ENCODE measurements around the gene HCAR1.
A peak's percentile ranks its signal among the peaks of the same experiment; 100 is the strongest.
"Not testable (repeated sequence)": the region's sequence is repeated elsewhere in the genome, so short reads cannot be mapped to it uniquely, and the experiment has no call there.

Gene HCAR1

GRCh38 chr12:122716658-122717057 is 14.0 kb downstream of the HCAR1 start, which contains the start of gene HCAR3:
HCAR3 (minus strand) TSS chr12:122716811; CDS start chr12:122716737, 74 bp downstream.
- H3K4me3 ChIP-seq (ENCODE audit: low read length in 2 of 2); H3K27ac ChIP-seq (replicated peaks; ENCODE audit: low read length); H4K8ac ChIP-seq (ENCODE audit: low read depth, low read length); H2BK12ac ChIP-seq (ENCODE audit: low read length); H3K4me1 ChIP-seq (ENCODE audit: control insufficient read depth in 2 of 2, insufficient read depth in 1 of 2, low read depth in 1 of 2, low read length in 2 of 2); DNase-seq (ENCODE audit: low spot score); H3K79me1 ChIP-seq (ENCODE audit: low read depth, low read length); H2BK120ac ChIP-seq (ENCODE audit: low read depth, low read length); H3K4me2 ChIP-seq (ENCODE audit: insufficient read depth, low read length, poor library complexity, severe bottlenecking); H3K14ac ChIP-seq (ENCODE audit: low read length); H2BK15ac ChIP-seq (ENCODE audit: low read length); H2AFZ ChIP-seq (ENCODE audit: low read length); H3K18ac ChIP-seq (ENCODE audit: low read length); H3K23ac ChIP-seq (ENCODE audit: low read depth, low read length, poor library complexity); H3K4ac ChIP-seq (ENCODE audit: low read length); H3K9me3 ChIP-seq (replicated peaks in 1 of 2; ENCODE audit: control insufficient read depth in 2 of 2, insufficient read depth in 1 of 2, low read depth in 1 of 2, low read length in 2 of 2); H2BK5ac ChIP-seq (ENCODE audit: low read length); H3K36me3 ChIP-seq (replicated peaks in 1 of 2; ENCODE audit: control insufficient read depth in 2 of 2, insufficient read depth in 2 of 2, low read length in 2 of 2); H3K27me3 ChIP-seq (ENCODE audit: control insufficient read depth in 3 of 3, insufficient read depth in 3 of 3, low read depth in 1 of 3, low read length in 3 of 3); H4K91ac ChIP-seq (ENCODE audit: low read depth, low read length, poor library complexity): not testable (repeated sequence)
- Histone ChIP-seq H2AK5ac (ENCODE audit: low read depth, low read length) (peak within 1 kb of the TSS; percentile 46), H3K9ac (ENCODE audit: low read depth, low read length, poor library complexity) (peak within 1 kb of the TSS; percentile 12)
- no CpG with 5 or more reads among the region's 10 CpGs for WGBS, 2 donors (ENCODE audit: extremely low coverage in 2 of 2, insufficient read length in 2 of 2, insufficient replicate concordance in 1 of 2)

GRCh38 chr12:122715211-122715610 is 15.4 kb downstream of the HCAR1 start:
- H3K4ac ChIP-seq (ENCODE audit: low read length); DNase-seq (ENCODE audit: low spot score); H3K4me1 ChIP-seq (ENCODE audit: control insufficient read depth in 2 of 2, insufficient read depth in 1 of 2, low read depth in 1 of 2, low read length in 2 of 2); H3K4me2 ChIP-seq (ENCODE audit: insufficient read depth, low read length, poor library complexity, severe bottlenecking); H3K9ac ChIP-seq (ENCODE audit: low read depth, low read length, poor library complexity); H3K14ac ChIP-seq (ENCODE audit: low read length); H3K4me3 ChIP-seq (ENCODE audit: low read length in 2 of 2); H2BK120ac ChIP-seq (ENCODE audit: low read depth, low read length); H3K18ac ChIP-seq (ENCODE audit: low read length); H3K27me3 ChIP-seq (ENCODE audit: control insufficient read depth in 3 of 3, insufficient read depth in 3 of 3, low read depth in 1 of 3, low read length in 3 of 3); H2BK12ac ChIP-seq (ENCODE audit: low read length); H4K8ac ChIP-seq (ENCODE audit: low read depth, low read length); H2BK5ac ChIP-seq (ENCODE audit: low read length); H3K27ac ChIP-seq (replicated peaks; ENCODE audit: low read length); H2BK15ac ChIP-seq (ENCODE audit: low read length); H4K91ac ChIP-seq (ENCODE audit: low read depth, low read length, poor library complexity); H3K9me3 ChIP-seq (replicated peaks in 1 of 2; ENCODE audit: control insufficient read depth in 2 of 2, insufficient read depth in 1 of 2, low read depth in 1 of 2, low read length in 2 of 2); H3K23ac ChIP-seq (ENCODE audit: low read depth, low read length, poor library complexity); H2AFZ ChIP-seq (ENCODE audit: low read length); H3K79me1 ChIP-seq (ENCODE audit: low read depth, low read length); H3K36me3 ChIP-seq (replicated peaks in 1 of 2; ENCODE audit: control insufficient read depth in 2 of 2, insufficient read depth in 2 of 2, low read length in 2 of 2); H2AK5ac ChIP-seq (ENCODE audit: low read depth, low read length): not testable (repeated sequence)
- WGBS, 2 donors (ENCODE audit: extremely low coverage in 2 of 2, insufficient read length in 2 of 2, insufficient replicate concordance in 1 of 2) = no CpG with 5 or more reads among the region's 6 CpGs

GRCh38 chr12:122713491-122714188 is 17.0 kb downstream of the HCAR1 start:
- not testable (repeated sequence) for H3K23ac ChIP-seq (ENCODE audit: low read depth, low read length, poor library complexity); H3K9me3 ChIP-seq (replicated peaks in 1 of 2; ENCODE audit: control insufficient read depth in 2 of 2, insufficient read depth in 1 of 2, low read depth in 1 of 2, low read length in 2 of 2); H4K8ac ChIP-seq (ENCODE audit: low read depth, low read length); H3K18ac ChIP-seq (ENCODE audit: low read length); H4K91ac ChIP-seq (ENCODE audit: low read depth, low read length, poor library complexity); H3K4me3 ChIP-seq (ENCODE audit: low read length in 2 of 2); H3K4me1 ChIP-seq (ENCODE audit: control insufficient read depth in 2 of 2, insufficient read depth in 1 of 2, low read depth in 1 of 2, low read length in 2 of 2); H2BK120ac ChIP-seq (ENCODE audit: low read depth, low read length); H3K79me1 ChIP-seq (ENCODE audit: low read depth, low read length); H3K4ac ChIP-seq (ENCODE audit: low read length); H2AK5ac ChIP-seq (ENCODE audit: low read depth, low read length); H2BK12ac ChIP-seq (ENCODE audit: low read length); H2BK15ac ChIP-seq (ENCODE audit: low read length); DNase-seq (ENCODE audit: low spot score); H2BK5ac ChIP-seq (ENCODE audit: low read length); H3K36me3 ChIP-seq (replicated peaks in 1 of 2; ENCODE audit: control insufficient read depth in 2 of 2, insufficient read depth in 2 of 2, low read length in 2 of 2); H3K4me2 ChIP-seq (ENCODE audit: insufficient read depth, low read length, poor library complexity, severe bottlenecking); H3K27me3 ChIP-seq (ENCODE audit: control insufficient read depth in 3 of 3, insufficient read depth in 3 of 3, low read depth in 1 of 3, low read length in 3 of 3); H2AFZ ChIP-seq (ENCODE audit: low read length); H3K9ac ChIP-seq (ENCODE audit: low read depth, low read length, poor library complexity); H3K14ac ChIP-seq (ENCODE audit: low read length); H3K27ac ChIP-seq (replicated peaks; ENCODE audit: low read length)
- no CpG with 5 or more reads among the region's 10 CpGs for WGBS, 2 donors (ENCODE audit: extremely low coverage in 2 of 2, insufficient read length in 2 of 2, insufficient replicate concordance in 1 of 2)

GRCh38 chr12:122711266-122711665 is 19.4 kb downstream of the HCAR1 start:
- H3K27ac ChIP-seq (replicated peaks; ENCODE audit: low read length); H4K91ac ChIP-seq (ENCODE audit: low read depth, low read length, poor library complexity); H3K14ac ChIP-seq (ENCODE audit: low read length); H3K27me3 ChIP-seq (ENCODE audit: control insufficient read depth in 3 of 3, insufficient read depth in 3 of 3, low read depth in 1 of 3, low read length in 3 of 3); H3K79me1 ChIP-seq (ENCODE audit: low read depth, low read length); H3K18ac ChIP-seq (ENCODE audit: low read length); H3K23ac ChIP-seq (ENCODE audit: low read depth, low read length, poor library complexity); H4K8ac ChIP-seq (ENCODE audit: low read depth, low read length); H3K9ac ChIP-seq (ENCODE audit: low read depth, low read length, poor library complexity); DNase-seq (ENCODE audit: low spot score); H2BK120ac ChIP-seq (ENCODE audit: low read depth, low read length); H2BK5ac ChIP-seq (ENCODE audit: low read length); H3K4ac ChIP-seq (ENCODE audit: low read length); H2AK5ac ChIP-seq (ENCODE audit: low read depth, low read length); H3K4me2 ChIP-seq (ENCODE audit: insufficient read depth, low read length, poor library complexity, severe bottlenecking); H2BK12ac ChIP-seq (ENCODE audit: low read length); H2BK15ac ChIP-seq (ENCODE audit: low read length); H3K4me1 ChIP-seq (ENCODE audit: control insufficient read depth in 2 of 2, insufficient read depth in 1 of 2, low read depth in 1 of 2, low read length in 2 of 2); H3K36me3 ChIP-seq (replicated peaks in 1 of 2; ENCODE audit: control insufficient read depth in 2 of 2, insufficient read depth in 2 of 2, low read length in 2 of 2); H2AFZ ChIP-seq (ENCODE audit: low read length); H3K9me3 ChIP-seq (replicated peaks in 1 of 2; ENCODE audit: control insufficient read depth in 2 of 2, insufficient read depth in 1 of 2, low read depth in 1 of 2, low read length in 2 of 2); H3K4me3 ChIP-seq (ENCODE audit: low read length in 2 of 2): not testable (repeated sequence)
- no CpG with 5 or more reads among the region's 1 CpG for WGBS, 2 donors (ENCODE audit: extremely low coverage in 2 of 2, insufficient read length in 2 of 2, insufficient replicate concordance in 1 of 2)
